Right lobe of liver (tissue), 6 donors: ENCODE results near the gene SLC9A8. TPM values are rescaled to one million over a fixed set of nuclear protein-coding genes. Genes with fewer than 3 reads are reported as not detected.
"Not testable (repeated sequence)": the region's sequence is repeated elsewhere in the genome, so short reads cannot be mapped to it uniquely, and the experiment has no call there.

ENCODE experiments used
- ATAC-seq, 4 donors: fragments of 200-7000 bp; cut with Tn5 transposase; one replicate each; pipeline ENCODE4 v1.9.1; 2020; ENCODE audit warnings: mild to moderate bottlenecking in 4 of 4, moderate library complexity in 4 of 4
- DNase-seq, 3 donors: peaks; one replicate each; pipeline ENCODE4 v3.0.0-alpha.2; 2020
- H3K27ac ChIP-seq, 3 donors: fragments of 200-600 bp; one replicate each; pipeline ENCODE4 v1.8.0; 2022
- H3K27me3 ChIP-seq, 2 donors: fragments of 200-600 bp; one replicate each; pipeline ENCODE4 v1.8.0; 2022
- H3K36me3 ChIP-seq, 4 donors: fragments of 200-600 bp; sonication (generic) in 1 of 4; one replicate each; pipeline versions ENCODE4 v1.5.1 to v1.8.0; 2017 to 2022; ENCODE audit warnings: control low read depth in 1 of 4
- H3K4me1 ChIP-seq, 4 donors: fragments of 200-600 bp; sonication (generic) in 1 of 4; one replicate each; pipeline versions ENCODE4 v1.5.1 to v1.8.0; 2017 to 2022; ENCODE audit warnings: control low read depth in 1 of 4
- H3K4me3 ChIP-seq, 3 donors: fragments of 200-600 bp; one replicate each; pipeline ENCODE4 v1.8.0; 2022
- H3K9me3 ChIP-seq, 4 donors: fragments of 200-600 bp; sonication (generic) in 1 of 4; one replicate each; pipeline versions ENCODE4 v1.5.1 to v1.8.0; 2017 to 2022; ENCODE audit warnings: control low read depth in 1 of 4
- CTCF ChIP-seq, 4 donors: fragments of 200-600 bp in 3 of 4; fragments of 450-650 bp in 1 of 4; IDR thresholded peaks; one replicate each; pipeline versions ENCODE4 v1.5.1 to v1.8.0; 2016 to 2022; ENCODE audit warnings: antibody characterized with exemption in 4 of 4, mild to moderate bottlenecking in 2 of 4
- POLR2A ChIP-seq: fragments of 450-650 bp; IDR thresholded peaks from one replicate; pipeline ENCODE4 v1.6.1; 2017; ENCODE audit warnings: antibody characterized with exemption, mild to moderate bottlenecking
- WGBS: methylation state at CpG from one replicate; pipeline ENCODE4 v1.1.6; 2018; ENCODE audit warnings: low coverage, low lambda C conversion rate; ENCODE audit not compliant: insufficient coverage; ENCODE audit errors: missing lambda C conversion rate; 5-methylcytosine and 5-hydroxymethylcytosine counted together
- intact Hi-C, 2 donors: fragments of 100-400 bp; cut with DNase I; formaldehyde crosslinking; loops; one replicate each; pipeline versions ENCODE4 v1.11.2 to v1.14.1; 2022
- total RNA-seq, 6 experiments: library from RNA; depleted of rRNA in 2 of 6; stranded (reverse); fragments of >200 nt in 2 of 6; fragmentation: NEBNext Ultra II Directional in 3 of 6; extraction: Animal tissue kit (Norgen Biotek cat#: 25700) in 3 of 6; gene quantifications; one replicate each; pipeline versions ENCODE4 v1.1.0 to v1.2.4, GENCODE V29; 2016 to 2023
- donor health status: DM: no; HTN: yes; CAD: no.
- donor health status: DM: no; HTN: no; CAD: no.
- donor health status: DM: no; HTN: no; CAD: no.
- donor health status: DM: no; HTN: yes; CAD: no.
- donor health status: DM: no; HTN: yes; CAD: no.

Gene SLC9A8
- total RNA-seq, 6 experiments from 2014 or later: 6.8 to 10.6 (median 9.6) TPM

- H3K36me3 ChIP-seq: no peaks in the 10 kb centered on the region
- intact Hi-C loops: no loop called here
- no peaks in the 10 kb centered on the region for H3K27me3 ChIP-seq
- ATAC-seq (peak in 2 of 4 donors; percentile 33 to 34), DNase-seq (peak in 1 of 3 donors; percentile 5)
- no peak for TF ChIP-seq CTCF (IDR thresholded peaks at IDR 0.05)
- no peak for TF ChIP-seq POLR2A
- 69% methylated on average over 2 of the region's 6 CpGs for WGBS
- peaks cover 0 to 10% (median 0%) of the 10 kb centered on the region in 4 donors for H3K4me1 ChIP-seq
- H3K4me3 ChIP-seq: no peak overlapping the region
- no peaks in the 10 kb centered on the region for H3K9me3 ChIP-seq
- no peak overlapping the region for H3K27ac ChIP-seq
These were observed 15.3 kb upstream of the SLC9A8 start for GRCh38 chr20:49797344-49797615.

- intact Hi-C loops: no loop called here
- no peaks in the 10 kb centered on the region for H3K9me3 ChIP-seq
- TF ChIP-seq POLR2A (no peak), CTCF (IDR thresholded peaks at IDR 0.05) (no peak)
- WGBS: 86% methylated on average over 4 of the region's 4 CpGs
- no peaks in the 10 kb centered on the region for H3K36me3 ChIP-seq
- H3K4me1 ChIP-seq: peaks cover 0 to 9% (median 0%) of the 10 kb centered on the region in 4 donors
- no peak for DNase-seq
- H3K27ac ChIP-seq: no peak overlapping the region
- no peaks in the 10 kb centered on the region for H3K27me3 ChIP-seq
- ATAC-seq: no peak
- H3K4me3 ChIP-seq: no peak overlapping the region
These were observed 13.9 kb upstream of the SLC9A8 start for GRCh38 chr20:49798718-49799117.

- WGBS: 40% methylated on average over 8 of the region's 8 CpGs
These were observed 12.9 kb upstream of the SLC9A8 start for GRCh38 chr20:49799698-49800097.

GRCh38 chr20:49803418-49803817, 9.2 kb upstream of the SLC9A8 start:
- intact Hi-C loops: no loop called here
- Histone ChIP-seq H3K4me1 (no peaks in the 10 kb centered on the region), H3K36me3 (no peaks in the 10 kb centered on the region), H3K27me3 (no peaks in the 10 kb centered on the region), H3K4me3 (no peak overlapping the region), H3K27ac (no peak overlapping the region), H3K9me3 (no peaks in the 10 kb centered on the region)
- WGBS: no CpG with 5 or more reads among the region's 1 CpG
- ATAC-seq (no peak), DNase-seq (no peak)
- no peak for TF ChIP-seq CTCF (IDR thresholded peaks at IDR 0.05)
- TF ChIP-seq POLR2A: no peak

More at GRCh38 chr20:49799698-49800097, 12.9 kb upstream of the SLC9A8 start:
- DNase-seq (no peak), ATAC-seq (no peak)
- Histone ChIP-seq H3K4me1 (no peaks in the 10 kb centered on the region), H3K9me3 (no peaks in the 10 kb centered on the region), H3K36me3 (no peaks in the 10 kb centered on the region), H3K4me3 (no peak overlapping the region), H3K27me3 (no peaks in the 10 kb centered on the region), H3K27ac (no peak overlapping the region)
- intact Hi-C loops: no loop called here
- TF ChIP-seq CTCF (IDR thresholded peaks at IDR 0.05) (no peak), POLR2A (no peak)

- Histone ChIP-seq H3K4me3 (no peak overlapping the region), H3K27me3 (no peaks in the 10 kb centered on the region), H3K4me1 (no peaks in the 10 kb centered on the region), H3K36me3 (no peaks in the 10 kb centered on the region), H3K27ac (no peak overlapping the region), H3K9me3 (no peaks in the 10 kb centered on the region)
- intact Hi-C loops: no loop called here
- 87% methylated on average over 3 of the region's 3 CpGs for WGBS
- no peak for ATAC-seq
- no peak for DNase-seq
- no peak for TF ChIP-seq POLR2A
- TF ChIP-seq CTCF (IDR thresholded peaks at IDR 0.05): no peak
These were observed 8.3 kb upstream of the SLC9A8 start for GRCh38 chr20:49804364-49804763.

- H3K27me3 ChIP-seq, DNase-seq, intact Hi-C loops, H3K4me3 ChIP-seq, H3K9me3 ChIP-seq, H3K4me1 ChIP-seq, H3K36me3 ChIP-seq, H3K27ac ChIP-seq: not testable (repeated sequence)
- 92% methylated on average over 6 of the region's 11 CpGs for WGBS
- peak in 1 of 4 donors; percentile 28 for ATAC-seq
These were observed 7.3 kb upstream of the SLC9A8 start for GRCh38 chr20:49805224-49805876.
